Activated CD8-positive, alpha-beta T cell treated with anti-CD3 and anti-CD28 coated beads, Interleukin-2, amount 10 ng/mL, durations not matched to agents 7 days and 5 days (primary cell): ENCODE results near the gene KRTAP5-6. TPM values are rescaled to one million over a fixed set of nuclear protein-coding genes. Genes with fewer than 3 reads are reported as not detected.

Experiments
- ATAC-seq: fragments of 150-1000 bp; cut with Tn5 transposase; one replicate; pipeline ENCODE4 v1.10.0; 2021; ENCODE audit warnings: moderate library complexity
- CTCF ChIA-PET: fragments of 350-600 bp; sonication (Branson Sonifier 250); formaldehyde crosslinking; loops from one replicate; lab custom pipeline; 2021; ENCODE audit warnings: antibody characterized with exemption; lab: Charles Lee
- POLR2A ChIA-PET: fragments of 350-600 bp; sonication (Branson Sonifier 250); formaldehyde crosslinking; loops from one replicate; lab custom pipeline; 2021; ENCODE audit warnings: antibody characterized with exemption; lab: Charles Lee
- DNase-seq: peaks from one replicate; pipeline ENCODE4 v3.0.0-alpha.2; 2020
- H3K27ac Mint-ChIP-seq: one replicate; pipeline ENCODE4 v1.8.0; 2021; ENCODE audit warnings: mild to moderate bottlenecking, mixed read lengths
- H3K27me3 Mint-ChIP-seq: one replicate; pipeline ENCODE4 v1.8.0; 2021; ENCODE audit warnings: low read depth, mixed read lengths
- H3K36me3 Mint-ChIP-seq: one replicate; pipeline ENCODE4 v1.8.0; 2021; ENCODE audit warnings: low read depth, mixed read lengths
- H3K4me1 Mint-ChIP-seq: one replicate; pipeline ENCODE4 v1.8.0; 2021; ENCODE audit warnings: low read depth, mixed read lengths
- H3K4me3 Mint-ChIP-seq: one replicate; pipeline ENCODE4 v1.8.0; 2021; ENCODE audit warnings: mild to moderate bottlenecking, mixed read lengths
- H3K9me3 Mint-ChIP-seq: one replicate; pipeline ENCODE4 v1.8.0; 2022; ENCODE audit warnings: mixed read lengths; ENCODE audit not compliant: insufficient read depth
- total RNA-seq, 2 experiments: library from RNA; stranded (reverse); gene quantifications; one replicate each; pipeline ENCODE4 v1.2.3, GENCODE V29; 2021

The KRTAP5-6 gene
- total RNA-seq, 2 experiments from 2014 or later: not detected

DNA sequence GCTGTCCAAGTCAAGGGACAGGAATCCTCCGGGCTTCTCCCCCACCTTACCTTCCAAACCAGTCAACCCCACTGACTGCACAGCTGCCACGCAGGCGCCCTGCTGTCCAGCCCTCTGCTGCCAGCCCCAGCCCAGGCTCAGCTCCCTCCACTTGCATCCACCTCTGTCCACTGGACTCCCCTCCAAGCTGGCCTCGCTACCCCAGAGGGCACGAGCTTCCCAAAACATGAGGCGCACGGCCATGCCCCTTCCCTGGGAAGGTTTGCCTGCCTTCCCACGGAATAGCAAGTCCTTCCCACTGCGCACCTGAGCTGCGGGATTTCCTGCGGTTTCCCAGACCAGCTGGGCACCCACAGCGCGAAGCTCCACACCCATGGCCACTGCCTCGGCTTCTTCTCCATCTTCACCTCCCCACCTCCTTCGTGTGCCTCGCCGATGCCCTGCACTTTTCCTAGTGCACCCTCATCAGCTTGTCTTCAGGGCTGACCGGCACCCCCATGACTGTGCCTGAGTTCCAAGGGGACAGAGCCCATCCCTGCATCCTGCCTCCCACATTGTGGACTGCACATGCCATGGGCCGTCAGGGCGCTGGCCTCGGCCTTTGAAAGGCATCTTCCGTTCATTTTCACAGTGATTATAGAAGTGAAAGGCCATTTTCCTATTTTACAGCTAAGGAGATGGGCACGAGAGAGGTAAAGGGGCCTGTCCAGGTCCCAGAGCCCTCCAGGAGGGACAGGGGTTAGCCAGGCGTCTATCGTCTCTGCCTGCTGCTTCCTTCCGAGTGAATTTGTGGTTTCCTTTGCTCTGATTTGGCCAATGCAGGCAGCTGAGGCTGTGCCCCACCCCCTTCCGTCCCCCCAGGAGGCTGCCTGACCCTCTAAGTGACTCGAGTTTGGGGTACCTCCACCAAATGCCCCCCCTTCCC, 37.0 kb downstream of the KRTAP5-6 start:
- H3K4me3 Mint-ChIP-seq: no peak overlapping the region
- DNase-seq (no peak), ATAC-seq (no peak)
- H3K36me3 Mint-ChIP-seq: peaks cover 8% of the 10 kb centered on the region
- ChIA-PET CTCF (interaction anchor here (0.8 to 1.5 kb wide), 3 partner anchors 10 to 99 kb away, joined by 3 to 4 read pairs (median 3); no protein-coding TSS in a partner anchor), POLR2A (interaction anchor here (1.0 kb wide), 1 partner anchor 11 kb away, joined by 3 read pairs; no protein-coding TSS in a partner anchor)
- no peak overlapping the region for H3K27ac Mint-ChIP-seq
- H3K9me3 Mint-ChIP-seq: peaks cover 21% of the 10 kb centered on the region
- peaks cover 45% of the 10 kb centered on the region for H3K4me1 Mint-ChIP-seq
- H3K27me3 Mint-ChIP-seq: peaks cover 50% of the 10 kb centered on the region

DNA sequence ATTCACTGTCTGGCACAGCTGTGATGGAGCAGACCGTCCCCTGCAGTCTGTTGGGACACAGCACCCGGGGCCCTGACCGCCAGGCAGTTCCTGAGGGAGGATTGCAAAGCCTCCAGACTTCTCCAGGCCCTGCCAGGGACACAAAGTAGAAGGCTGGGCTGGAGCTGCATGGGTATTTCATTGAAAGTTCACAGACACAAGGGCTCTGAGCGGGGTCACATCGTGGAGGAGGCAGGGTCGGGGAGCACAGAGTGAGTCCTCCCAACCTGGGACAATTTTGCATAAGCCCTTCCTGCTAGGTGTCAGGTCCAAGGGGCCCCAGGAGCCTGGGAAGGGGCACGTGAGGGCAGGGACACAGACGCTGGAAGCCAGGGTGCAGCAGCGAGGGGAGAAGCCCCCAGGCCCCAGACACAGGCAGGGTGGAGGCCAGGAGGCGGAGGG, 37.7 kb downstream of the KRTAP5-6 start:
- ChIA-PET CTCF (interaction anchor here (1.0 kb wide), 1 partner anchor 41 kb away, joined by 4 read pairs; no protein-coding TSS in a partner anchor), POLR2A (no interaction called here)
- Mint-ChIP-seq H3K27me3 (peaks cover 56% of the 10 kb centered on the region), H3K4me3 (no peak overlapping the region), H3K27ac (no peak overlapping the region), H3K9me3 (peaks cover 21% of the 10 kb centered on the region), H3K36me3 (peaks cover 8% of the 10 kb centered on the region), H3K4me1 (peaks cover 38% of the 10 kb centered on the region)
- no peak for ATAC-seq
- no peak for DNase-seq

DNA sequence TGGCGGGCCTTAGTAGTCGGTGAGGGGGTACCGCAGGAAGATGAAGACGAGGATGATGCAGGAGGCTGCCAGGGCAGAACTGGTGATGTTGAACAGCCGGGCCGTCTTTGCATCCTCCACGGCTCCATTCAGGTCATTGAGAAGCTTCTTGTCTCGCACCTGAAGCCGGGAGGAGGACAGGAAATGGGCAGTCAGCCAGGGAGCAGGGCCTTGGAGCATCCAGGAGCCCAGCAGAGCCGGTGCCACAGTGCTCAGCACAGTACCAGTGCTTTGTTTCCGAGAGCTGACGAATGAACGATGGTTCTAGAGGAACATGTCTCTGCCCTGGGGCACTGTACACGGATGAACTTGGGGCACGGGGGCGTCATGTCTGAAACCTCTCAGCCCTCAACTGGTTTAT, 38.3 kb downstream of the KRTAP5-6 start:
- ATAC-seq (no peak), DNase-seq (no peak)
- peaks cover 21% of the 10 kb centered on the region for H3K9me3 Mint-ChIP-seq
- H3K27me3 Mint-ChIP-seq: peaks cover 59% of the 10 kb centered on the region
- ChIA-PET CTCF (no interaction called here), POLR2A (no interaction called here)
- H3K36me3 Mint-ChIP-seq: peaks cover 8% of the 10 kb centered on the region
- no peak overlapping the region for H3K27ac Mint-ChIP-seq
- peaks cover 32% of the 10 kb centered on the region for H3K4me1 Mint-ChIP-seq
- H3K4me3 Mint-ChIP-seq: no peak overlapping the region

DNA sequence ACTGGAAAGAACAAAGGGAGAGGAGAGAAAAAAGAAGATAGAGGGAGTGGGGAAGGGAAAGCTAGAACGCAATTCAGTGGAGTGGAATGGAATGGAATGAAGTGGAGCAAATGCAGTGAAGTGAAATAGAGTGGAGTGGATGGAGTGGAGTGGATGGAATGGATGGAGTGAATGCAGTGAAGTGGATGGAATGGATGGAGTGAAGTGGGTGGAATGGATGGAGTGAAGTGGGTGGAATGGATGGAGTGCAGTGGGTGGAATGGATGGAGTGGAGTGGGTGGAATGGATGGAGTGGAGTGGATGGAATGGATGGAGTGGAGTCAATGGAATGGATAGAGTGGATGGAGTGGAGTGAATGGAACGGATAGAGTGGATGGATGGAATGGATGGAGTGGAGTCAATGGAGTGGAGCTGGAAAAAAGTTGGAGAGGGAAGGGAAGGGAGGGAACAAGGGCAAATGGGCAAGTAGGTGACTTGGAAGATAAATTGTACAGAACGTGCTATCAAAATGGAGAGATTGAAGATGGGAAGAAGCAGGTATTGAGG, 39.5 kb downstream of the KRTAP5-6 start:
- peaks cover 53% of the 10 kb centered on the region for H3K27me3 Mint-ChIP-seq
- ChIA-PET CTCF (interaction anchor here (2.4 kb wide), 1 partner anchor 43 kb away, joined by 13 read pairs; no protein-coding TSS in a partner anchor), POLR2A (interaction anchor here (1.1 kb wide), 1 partner anchor 19 kb away, joined by 5 read pairs; no protein-coding TSS in a partner anchor)
- no peak overlapping the region for H3K27ac Mint-ChIP-seq
- peaks cover 21% of the 10 kb centered on the region for H3K9me3 Mint-ChIP-seq
- H3K4me1 Mint-ChIP-seq: peaks cover 20% of the 10 kb centered on the region
- DNase-seq: no peak
- no peak for ATAC-seq
- H3K4me3 Mint-ChIP-seq: no peak overlapping the region
- H3K36me3 Mint-ChIP-seq: peaks cover 8% of the 10 kb centered on the region

DNA sequence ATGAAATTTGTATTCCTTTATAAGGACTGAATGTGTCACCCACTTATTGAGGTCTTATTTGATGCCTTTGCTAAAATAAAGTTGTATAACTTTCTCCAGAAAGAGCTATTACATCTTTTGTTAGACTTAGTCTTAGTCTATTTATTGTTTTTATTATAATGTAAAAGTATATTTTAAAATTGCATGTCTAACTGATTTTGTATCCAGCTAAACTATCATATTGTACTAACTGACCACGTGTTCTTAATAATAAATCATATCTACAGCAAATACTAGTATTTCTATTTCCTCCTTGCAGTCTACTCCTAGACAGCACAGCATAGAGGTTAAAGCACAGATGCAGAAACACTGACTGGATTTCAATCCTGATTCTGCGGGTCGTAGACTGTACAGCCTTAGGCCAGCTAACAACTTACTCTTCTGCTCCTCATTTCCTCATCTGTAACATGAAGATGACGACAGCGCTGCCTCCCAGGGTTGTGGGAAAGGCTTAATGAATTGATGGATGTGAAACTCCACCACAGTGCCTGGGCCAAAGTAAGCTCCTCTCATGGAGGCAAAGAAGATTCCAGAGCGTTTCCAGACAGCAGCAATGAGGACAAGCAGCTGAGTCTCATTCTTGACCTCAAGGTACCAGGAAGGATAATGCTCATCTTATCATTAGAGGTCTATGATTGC, 40.2 kb downstream of the KRTAP5-6 start:
- DNase-seq (no peak), ATAC-seq (no peak)
- peaks cover 16% of the 10 kb centered on the region for H3K4me1 Mint-ChIP-seq
- H3K9me3 Mint-ChIP-seq: peaks cover 21% of the 10 kb centered on the region
- peaks cover 47% of the 10 kb centered on the region for H3K27me3 Mint-ChIP-seq
- H3K36me3 Mint-ChIP-seq: peaks cover 8% of the 10 kb centered on the region
- POLR2A ChIA-PET: interaction anchor here (1.1 kb wide), 1 partner anchor 18 kb away, joined by 5 read pairs; no protein-coding TSS in a partner anchor
- CTCF ChIA-PET: interaction anchor here (2.4 kb wide), 1 partner anchor 44 kb away, joined by 13 read pairs; no protein-coding TSS in a partner anchor
- H3K27ac Mint-ChIP-seq: no peak overlapping the region
- no peak overlapping the region for H3K4me3 Mint-ChIP-seq

DNA sequence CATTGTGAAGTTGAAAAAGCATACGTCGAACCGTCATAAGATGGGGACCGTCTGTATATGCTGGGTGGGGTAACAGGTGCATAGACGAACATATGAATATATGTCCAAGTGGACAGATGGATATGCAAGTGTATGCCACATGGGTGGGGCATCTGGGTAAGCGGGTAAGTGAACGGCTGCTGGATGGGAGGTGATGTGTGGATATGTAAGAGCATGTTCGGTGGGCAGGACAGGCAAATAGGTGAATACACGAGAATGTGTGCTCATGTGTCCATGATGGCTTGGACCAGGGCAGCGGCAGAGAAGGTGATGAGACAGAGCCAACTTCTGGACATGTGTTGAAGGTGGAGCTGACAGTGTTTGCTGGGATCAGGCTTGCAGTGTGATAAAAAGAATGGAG, 41.4 kb downstream of the KRTAP5-6 start:
- Mint-ChIP-seq H3K36me3 (peaks cover 8% of the 10 kb centered on the region), H3K9me3 (peaks cover 21% of the 10 kb centered on the region), H3K27me3 (peaks cover 45% of the 10 kb centered on the region), H3K4me1 (peaks cover 13% of the 10 kb centered on the region), H3K4me3 (no peak overlapping the region), H3K27ac (no peak overlapping the region)
- no peak for DNase-seq
- POLR2A ChIA-PET: no interaction called here
- CTCF ChIA-PET: interaction anchor here (2.4 kb wide), 1 partner anchor 45 kb away, joined by 13 read pairs; no protein-coding TSS in a partner anchor
- ATAC-seq: no peak

DNA sequence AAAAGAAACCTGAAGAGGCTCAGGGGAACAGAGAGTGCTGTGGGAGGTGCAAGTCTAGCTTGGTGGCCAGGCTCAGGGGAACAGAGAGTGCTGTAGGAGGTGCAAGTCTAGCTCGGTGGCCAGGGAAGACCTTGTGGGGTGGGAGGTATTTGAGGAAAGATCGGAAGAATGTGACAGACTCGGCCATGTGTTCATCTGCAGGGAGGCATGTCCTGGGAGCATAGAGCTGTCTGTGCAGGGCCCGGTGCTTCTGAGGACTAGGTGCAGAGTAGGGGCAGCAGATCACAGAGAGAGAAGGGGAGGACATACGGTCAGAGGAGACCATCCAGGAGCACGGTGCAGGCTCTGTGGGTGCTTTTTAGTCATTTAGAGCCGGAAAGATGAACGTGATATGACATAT, 42.6 kb downstream of the KRTAP5-6 start:
- Mint-ChIP-seq H3K4me3 (no peak overlapping the region), H3K27me3 (peaks cover 34% of the 10 kb centered on the region), H3K9me3 (peaks cover 21% of the 10 kb centered on the region), H3K36me3 (peaks cover 8% of the 10 kb centered on the region), H3K27ac (no peak overlapping the region), H3K4me1 (peaks cover under 1% of the 10 kb centered on the region)
- ChIA-PET POLR2A (no interaction called here), CTCF (no interaction called here)
- ATAC-seq (no peak), DNase-seq (no peak)

DNA sequence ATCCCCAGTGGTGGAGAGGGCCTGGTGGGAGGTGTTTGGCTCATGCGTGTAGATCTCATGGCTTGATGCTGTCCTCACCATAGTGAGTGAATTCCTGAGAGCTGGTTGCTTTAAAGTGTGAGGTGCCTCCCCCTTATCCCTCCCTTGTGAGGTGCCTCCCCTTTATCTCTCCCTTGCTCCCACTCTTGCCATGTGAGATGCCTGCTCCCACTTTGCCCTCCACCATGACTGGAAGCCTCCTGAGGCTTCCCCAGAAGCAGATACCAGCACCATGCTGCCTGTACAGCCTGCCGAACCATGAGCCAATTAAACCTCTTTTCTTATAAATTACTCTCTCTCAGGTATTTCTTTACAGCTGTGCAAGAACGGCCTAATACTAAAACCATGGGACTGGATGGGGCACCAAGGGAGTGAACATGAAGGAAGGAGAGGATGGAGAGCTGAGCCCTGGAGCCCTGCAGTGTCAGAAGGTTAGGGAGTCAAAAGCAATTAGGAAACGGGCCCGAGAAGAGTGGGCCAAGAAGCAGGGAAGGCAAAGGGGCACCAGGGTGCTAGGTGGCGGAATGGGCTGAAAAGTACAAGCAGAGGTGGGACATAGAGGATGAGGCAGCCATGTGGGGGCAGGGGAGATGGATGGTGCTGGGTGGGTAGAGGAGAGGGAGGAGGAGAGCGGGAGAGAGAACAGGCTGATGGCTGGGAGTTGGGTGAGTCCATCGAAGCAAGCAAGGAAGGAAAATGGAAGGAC, 44.0 kb downstream of the KRTAP5-6 start:
- no peaks in the 10 kb centered on the region for H3K4me1 Mint-ChIP-seq
- DNase-seq (no peak), ATAC-seq (no peak)
- CTCF ChIA-PET: no interaction called here
- peaks cover 7% of the 10 kb centered on the region for H3K36me3 Mint-ChIP-seq
- POLR2A ChIA-PET: no interaction called here
- peaks cover 33% of the 10 kb centered on the region for H3K27me3 Mint-ChIP-seq
- H3K27ac Mint-ChIP-seq: no peak overlapping the region
- peaks cover 14% of the 10 kb centered on the region for H3K9me3 Mint-ChIP-seq
- H3K4me3 Mint-ChIP-seq: no peak overlapping the region

DNA sequence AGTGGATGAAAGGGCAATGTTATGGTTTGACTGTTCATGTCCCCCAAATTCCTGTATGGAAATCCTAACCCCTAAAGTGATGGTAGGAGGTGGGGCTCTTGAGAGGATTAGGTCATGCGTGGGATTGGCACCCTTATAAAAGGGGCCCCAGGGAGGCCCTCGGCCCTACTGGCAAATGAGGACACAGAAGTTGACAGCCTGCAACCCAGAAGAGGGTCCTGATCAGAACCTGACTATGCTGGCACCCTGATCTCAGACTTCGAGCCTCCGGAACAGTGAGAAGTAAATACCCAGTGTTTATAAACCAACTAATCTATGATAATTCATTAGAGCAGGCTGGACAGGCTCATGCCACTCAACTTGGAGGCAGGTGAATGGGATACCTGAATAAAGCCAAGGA, 44.7 kb downstream of the KRTAP5-6 start:
- H3K27me3 Mint-ChIP-seq: peaks cover 25% of the 10 kb centered on the region
- POLR2A ChIA-PET: no interaction called here
- peaks cover 12% of the 10 kb centered on the region for H3K9me3 Mint-ChIP-seq
- H3K36me3 Mint-ChIP-seq: no peaks in the 10 kb centered on the region
- CTCF ChIA-PET: interaction anchor here (1.1 kb wide), 1 partner anchor 50 kb away, joined by 3 read pairs; no protein-coding TSS in a partner anchor
- no peak overlapping the region for H3K4me3 Mint-ChIP-seq
- no peak for ATAC-seq
- no peaks in the 10 kb centered on the region for H3K4me1 Mint-ChIP-seq
- DNase-seq: no peak
- no peak overlapping the region for H3K27ac Mint-ChIP-seq

DNA sequence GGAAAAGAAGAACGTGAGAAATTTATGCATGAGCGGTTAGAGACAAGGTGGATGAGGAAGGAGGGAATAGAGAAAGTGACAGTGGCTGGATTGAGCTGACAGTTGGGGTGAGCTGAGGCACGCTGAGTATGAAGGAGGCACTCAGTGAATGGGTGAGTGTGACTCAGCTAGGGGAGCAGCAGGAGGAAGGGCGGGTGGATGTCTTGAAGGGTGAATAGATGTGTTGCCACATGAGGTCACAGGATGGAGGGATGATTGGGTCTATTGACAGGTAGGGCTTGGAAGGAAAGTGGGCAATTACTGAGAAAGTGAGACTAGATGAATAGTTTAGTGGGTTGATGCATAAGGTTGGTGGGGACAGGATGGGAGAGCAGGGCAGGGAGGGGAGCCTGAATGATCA, 45.4 kb downstream of the KRTAP5-6 start:
- Mint-ChIP-seq H3K4me3 (no peak overlapping the region), H3K36me3 (no peaks in the 10 kb centered on the region), H3K9me3 (peaks cover 10% of the 10 kb centered on the region), H3K4me1 (no peaks in the 10 kb centered on the region), H3K27me3 (peaks cover 24% of the 10 kb centered on the region), H3K27ac (no peak overlapping the region)
- no peak for DNase-seq
- ATAC-seq: no peak
- ChIA-PET CTCF (interaction anchor here (1.1 kb wide), 1 partner anchor 51 kb away, joined by 3 read pairs; no protein-coding TSS in a partner anchor), POLR2A (no interaction called here)
